DMS79 treated with DMSO at 0.1 percent for 48 hours (cell line): ENCODE data around the gene TBC1D16.
"Not testable (repeated sequence)": the region's sequence is repeated elsewhere in the genome, so short reads cannot be mapped to it uniquely, and the experiment has no call there.

Experiments
- DNase-seq: peaks from one replicate; lab custom pipeline; 2025; lab: John Stamatoyannopoulos, UW

The TBC1D16 gene

GRCh38 chr17:79974566-79975497, 60.8 kb downstream of the TBC1D16 start:
- peak; percentile 20 for DNase-seq

- DNase-seq, result no peak
Observed at GRCh38 chr17:79971651-79972050, 64.0 kb downstream of the TBC1D16 start.

GRCh38 chr17:79970576-79971068, 65.0 kb downstream of the TBC1D16 start:
- DNase-seq, result no peak

GRCh38 chr17:79969906-79970305, 65.8 kb downstream of the TBC1D16 start:
- no peak for DNase-seq

- no peak for DNase-seq
Observed at GRCh38 chr17:79968116-79968515, 67.6 kb downstream of the TBC1D16 start.

- no peak for DNase-seq
Observed at GRCh38 chr17:79966681-79967080, 69.0 kb downstream of the TBC1D16 start.

GRCh38 chr17:79965806-79966205, 69.9 kb downstream of the TBC1D16 start:
- DNase-seq, result no peak

GRCh38 chr17:79962467-79962866, 73.2 kb downstream of the TBC1D16 start:
- not testable (repeated sequence) for DNase-seq

- DNase-seq, result not testable (repeated sequence)
Observed at GRCh38 chr17:79961567-79961966, 74.1 kb downstream of the TBC1D16 start.

GRCh38 chr17:79960788-79961522, 74.7 kb downstream of the TBC1D16 start:
- no peak for DNase-seq

GRCh38 chr17:79959042-79959441, 76.6 kb downstream of the TBC1D16 start:
- no peak for DNase-seq

GRCh38 chr17:79956853-79957252, 78.8 kb downstream of the TBC1D16 start:
- no peak for DNase-seq

- DNase-seq, result not testable (repeated sequence)
Observed at GRCh38 chr17:79956441-79956735, 79.3 kb downstream of the TBC1D16 start.

GRCh38 chr17:79955691-79956440, 79.8 kb downstream of the TBC1D16 start:
- DNase-seq, result no peak

GRCh38 chr17:79955167-79955549, 80.5 kb downstream of the TBC1D16 start:
- no peak for DNase-seq

- DNase-seq, result no peak
Observed at GRCh38 chr17:79954281-79955166, 81.1 kb downstream of the TBC1D16 start.

- no peak for DNase-seq
Observed at GRCh38 chr17:79953335-79953734, 82.3 kb downstream of the TBC1D16 start.

- DNase-seq, result no peak
Observed at GRCh38 chr17:79952901-79953300, 82.8 kb downstream of the TBC1D16 start.

- DNase-seq, result no peak
Observed at GRCh38 chr17:79952265-79952877, 83.3 kb downstream of the TBC1D16 start.

GRCh38 chr17:79951361-79952264, 84.1 kb downstream of the TBC1D16 start:
- no peak for DNase-seq
